ENCODE data around the gene GRHL3. TPM values are rescaled to one million over a fixed set of nuclear protein-coding genes. Genes with fewer than 3 reads are reported as not detected.

The GRHL3 gene
- total RNA-seq, 1 experiment from 2014 or later, result not detected

DNA sequence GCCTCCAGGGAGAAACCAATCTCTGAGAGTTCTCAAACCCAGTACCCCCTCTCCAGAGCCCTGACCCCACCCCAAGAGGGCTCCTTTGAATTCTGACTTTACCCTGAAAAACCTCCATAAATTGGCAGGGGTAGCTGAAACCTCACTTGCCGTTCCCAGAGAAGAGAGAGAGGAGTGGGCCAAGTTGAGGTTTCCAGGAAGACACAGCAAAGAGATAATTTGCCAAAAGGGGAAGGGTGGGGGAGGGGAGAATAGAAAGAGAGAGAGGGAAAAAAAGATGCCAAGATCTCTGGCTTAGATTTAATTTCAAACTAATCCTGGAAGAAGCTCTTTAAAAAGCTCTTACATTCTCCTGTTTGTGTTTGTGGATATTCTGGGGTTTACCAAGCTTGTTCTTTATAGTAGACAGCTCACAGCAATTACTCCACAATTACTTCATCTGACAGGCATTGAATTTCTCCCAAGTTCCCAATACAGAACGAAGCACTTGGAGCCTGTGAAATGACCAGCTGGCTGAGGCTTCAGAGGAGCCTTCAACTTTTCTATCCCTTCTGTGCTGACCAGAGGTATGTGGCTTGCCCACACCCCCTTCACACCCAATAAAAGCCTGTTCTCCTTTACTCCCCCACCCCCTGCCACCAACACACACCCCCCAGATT lies 1.1 kb upstream of the GRHL3 start:
- peak; percentile 37 for DNase-seq (ENCODE audit: low read depth)

DNA sequence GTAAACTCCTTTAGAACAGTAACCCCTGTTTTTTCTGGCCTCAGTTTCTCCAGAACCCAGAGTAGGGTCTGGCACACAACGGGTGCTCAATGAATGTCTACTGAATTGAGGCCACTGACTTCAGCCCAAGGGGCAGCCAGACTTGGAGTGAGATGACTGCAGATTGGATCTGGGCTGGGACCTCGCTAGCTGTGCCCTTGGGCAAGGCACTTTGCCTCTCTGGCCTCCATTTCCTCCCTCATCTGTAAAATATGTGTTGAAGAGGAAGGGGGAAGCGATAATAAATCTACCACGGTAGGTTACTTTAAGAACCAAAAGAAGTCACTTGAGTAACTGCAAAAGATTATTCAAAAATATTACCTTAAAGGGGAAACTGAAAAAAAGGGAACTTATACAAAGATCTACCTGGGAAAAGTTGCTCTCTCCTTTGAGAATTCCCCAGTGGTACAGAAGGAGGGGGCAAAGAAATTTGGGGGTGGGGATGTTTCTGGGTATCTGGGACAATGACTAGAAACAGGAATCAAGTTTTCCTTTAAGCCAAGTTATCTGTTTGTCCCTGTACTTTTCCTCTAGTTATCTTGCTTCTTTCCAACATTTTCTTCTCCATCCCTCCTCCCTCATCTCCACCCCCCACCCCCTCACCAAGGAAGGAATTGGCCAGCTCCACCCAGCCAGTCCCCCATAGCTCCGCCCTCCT lies 394 bp upstream of the GRHL3 start:
- DNase-seq (ENCODE audit: low read depth), result no peak

DNA sequence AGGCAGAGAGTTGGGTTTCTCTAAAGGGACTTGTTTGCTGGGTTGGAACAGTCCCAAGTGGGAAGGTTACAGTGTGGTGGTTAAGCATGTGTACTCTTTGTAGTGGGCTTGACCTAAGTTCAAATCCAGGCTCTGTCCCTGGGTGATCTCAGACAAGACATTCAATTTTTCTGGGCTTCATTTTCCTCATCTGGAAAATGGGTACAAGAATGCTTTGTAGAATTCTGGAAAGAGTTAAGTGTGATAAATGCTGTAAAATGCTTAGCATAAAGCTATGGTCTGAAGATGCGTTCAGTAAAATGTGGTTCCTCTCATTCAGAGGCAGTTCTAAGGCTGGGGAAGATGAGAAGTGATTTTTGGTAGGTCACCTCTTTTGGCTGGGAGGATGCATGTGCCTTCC lies 805 bp downstream of the GRHL3 start:
- DNase-seq (ENCODE audit: low read depth), result no peak

DNA sequence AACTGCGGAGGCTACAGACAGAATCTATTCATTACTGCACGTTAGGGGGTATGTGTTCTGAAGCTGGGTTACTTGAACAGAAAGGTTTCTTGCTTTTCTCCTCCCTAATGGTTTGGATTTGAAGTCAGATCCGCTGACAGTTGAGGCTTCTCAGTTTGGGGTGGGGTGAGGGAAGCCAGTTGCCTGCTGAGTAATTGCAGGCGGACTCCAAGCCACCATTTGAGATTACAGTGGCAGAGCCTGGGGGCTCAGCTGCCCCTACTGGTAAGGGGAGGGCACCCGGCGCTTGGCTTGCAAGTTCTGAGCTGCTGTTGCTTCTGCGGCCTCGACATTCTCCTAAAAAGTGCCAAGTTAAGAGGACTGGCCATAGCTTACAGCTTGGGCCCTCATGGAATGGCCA lies 2.0 kb downstream of the GRHL3 start:
- DNase-seq (ENCODE audit: low read depth), result no peak

GRCh38 chr1:24321697-24322469 lies 2.7 kb downstream of the GRHL3 start:
- peak; percentile 60 for DNase-seq (ENCODE audit: low read depth)

GRCh38 chr1:24322470-24323177 lies 3.5 kb downstream of the GRHL3 start:
- no peak for DNase-seq (ENCODE audit: low read depth)

DNA sequence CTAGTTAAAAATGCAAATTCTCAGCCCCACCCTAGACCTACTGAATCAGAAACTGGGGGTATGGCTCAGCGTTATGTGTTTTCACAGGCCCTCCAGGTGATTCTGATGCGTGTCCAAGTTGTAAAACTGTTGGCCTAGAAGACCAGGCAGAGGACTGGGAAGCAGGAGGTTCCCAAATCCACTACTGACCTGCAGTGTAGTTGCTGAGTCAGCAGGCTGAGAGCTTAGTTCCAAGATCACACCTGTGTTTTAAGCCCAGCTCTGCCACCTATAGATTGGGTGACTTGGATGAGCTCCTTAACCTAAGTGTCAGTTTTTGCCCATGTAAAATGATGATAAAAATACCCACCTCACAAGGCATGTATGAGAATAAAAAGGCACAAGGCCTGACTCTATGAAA lies 4.1 kb downstream of the GRHL3 start:
- no peak for DNase-seq (ENCODE audit: low read depth)

DNA sequence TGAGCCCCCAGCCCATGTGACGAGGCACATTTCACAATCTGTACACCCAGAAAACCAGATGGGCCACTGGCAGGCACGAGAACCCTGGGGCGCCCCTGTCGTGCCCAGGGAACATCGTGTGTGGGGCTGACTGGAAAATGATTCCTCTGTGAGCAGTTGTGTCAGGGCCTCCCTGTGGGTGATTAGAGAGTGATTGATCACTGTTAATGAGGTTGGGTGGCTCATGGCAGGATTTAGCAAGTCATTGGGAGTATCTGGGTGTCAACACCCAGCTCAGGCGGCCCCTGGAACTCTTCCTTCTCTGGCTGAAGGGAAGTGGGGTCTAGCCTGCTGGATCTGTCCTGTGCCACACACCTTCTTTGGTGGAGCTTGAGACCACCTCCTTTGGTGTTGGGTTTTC lies 5.7 kb downstream of the GRHL3 start:
- no peak for DNase-seq (ENCODE audit: low read depth)

- no peak for DNase-seq (ENCODE audit: low read depth)
Observed at GRCh38 chr1:24325587-24326449, 6.7 kb downstream of the GRHL3 start.

DNA sequence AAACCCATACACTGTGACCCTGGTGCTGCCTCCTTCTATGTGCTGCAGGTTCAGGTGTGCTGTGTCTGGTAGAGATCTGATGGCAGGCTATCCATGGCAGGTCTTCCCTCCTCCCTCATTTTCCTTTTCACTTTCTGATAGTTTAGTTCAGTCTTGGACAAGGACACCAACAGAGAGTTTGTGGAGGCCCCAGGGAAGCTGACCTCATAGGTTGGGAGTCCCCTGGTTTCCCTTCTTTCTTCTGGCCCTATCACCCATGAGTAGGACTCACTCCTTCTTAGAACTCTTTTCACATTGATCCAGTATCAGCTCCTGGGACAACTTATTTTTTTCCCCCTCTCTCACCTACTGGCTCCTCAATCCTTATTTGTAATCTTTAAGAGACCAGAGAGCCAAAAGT lies 8.3 kb downstream of the GRHL3 start:
- DNase-seq (ENCODE audit: low read depth), result no peak

DNA sequence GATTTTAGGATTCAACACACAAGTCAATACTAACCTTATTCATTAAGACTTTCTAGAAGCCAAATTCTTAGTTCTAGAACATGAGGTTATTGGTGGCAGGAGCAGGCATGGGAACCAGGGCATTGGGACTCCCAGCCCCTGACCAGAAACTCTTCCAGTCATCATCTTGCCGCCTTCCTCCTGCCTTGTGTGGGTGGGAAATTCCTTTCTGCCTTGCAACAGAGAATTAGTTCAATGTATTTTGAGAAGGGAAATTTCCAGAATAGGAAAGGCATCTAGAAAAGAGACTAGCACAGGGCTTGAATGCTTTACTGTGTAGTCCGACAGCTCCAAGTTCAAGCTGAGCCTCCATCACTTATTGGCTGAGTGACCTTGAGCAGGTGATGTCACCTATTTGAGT lies 8.7 kb downstream of the GRHL3 start:
- DNase-seq (ENCODE audit: low read depth), result no peak

- no peak for DNase-seq (ENCODE audit: low read depth)
Observed at GRCh38 chr1:24329331-24329730, 10.2 kb downstream of the GRHL3 start.

DNA sequence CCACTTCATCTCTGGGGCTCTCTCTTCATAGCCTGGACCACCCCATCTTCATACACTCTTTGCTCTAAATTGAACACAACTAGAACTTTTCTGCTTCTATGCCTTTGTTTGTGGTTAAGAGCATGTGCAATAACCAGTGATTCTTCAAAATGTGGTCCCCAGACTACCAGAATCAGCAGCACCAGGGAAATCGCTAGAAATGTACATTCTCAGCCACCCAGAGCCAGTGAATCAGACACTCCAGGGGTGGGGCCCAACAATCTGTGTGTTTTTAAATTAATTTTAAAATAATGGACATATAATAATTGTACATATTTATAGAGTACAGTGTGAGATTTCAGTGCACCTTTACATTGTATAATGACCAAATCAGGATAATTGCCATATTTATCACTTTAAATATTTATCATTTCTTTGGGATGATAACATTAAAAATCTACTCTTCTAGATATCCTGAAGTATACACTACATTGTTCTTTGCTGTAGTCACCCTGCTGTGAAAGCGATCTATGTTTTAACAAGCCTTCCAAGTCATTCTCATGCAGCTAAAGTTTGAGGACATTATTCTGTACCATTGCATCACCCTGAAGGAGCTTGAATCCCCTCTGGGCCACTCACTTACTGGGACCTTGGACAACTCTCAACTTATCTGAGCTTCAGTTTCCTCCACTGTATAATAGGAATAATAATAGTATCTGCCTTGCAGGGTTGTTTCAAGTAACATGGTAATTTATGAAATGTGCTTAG lies 10.8 kb downstream of the GRHL3 start:
- no peak for DNase-seq (ENCODE audit: low read depth)

GRCh38 chr1:24331961-24332673 lies 13.0 kb downstream of the GRHL3 start:
- no peak for DNase-seq (ENCODE audit: low read depth)

GRCh38 chr1:24336075-24336474 lies 16.9 kb downstream of the GRHL3 start:
- no peak for DNase-seq (ENCODE audit: low read depth)

DNA sequence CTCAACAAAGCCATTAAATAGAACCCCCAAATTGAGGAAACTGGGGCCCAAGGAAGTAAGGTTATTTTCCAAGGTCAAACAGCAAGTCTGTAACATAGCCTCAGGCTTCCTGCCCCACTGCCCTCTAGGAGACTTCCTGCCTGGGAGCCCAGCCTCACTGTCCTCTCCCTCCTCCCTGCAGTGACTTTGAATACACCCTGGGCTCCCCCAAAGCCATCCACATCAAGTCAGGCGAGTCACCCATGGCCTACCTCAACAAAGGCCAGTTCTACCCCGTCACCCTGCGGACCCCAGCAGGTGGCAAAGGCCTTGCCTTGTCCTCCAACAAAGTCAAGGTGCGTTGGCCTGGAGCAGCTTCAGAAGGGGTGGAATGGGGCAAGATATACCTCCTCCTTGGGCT lies 18.3 kb downstream of the GRHL3 start:
- no peak for DNase-seq (ENCODE audit: low read depth)

DNA sequence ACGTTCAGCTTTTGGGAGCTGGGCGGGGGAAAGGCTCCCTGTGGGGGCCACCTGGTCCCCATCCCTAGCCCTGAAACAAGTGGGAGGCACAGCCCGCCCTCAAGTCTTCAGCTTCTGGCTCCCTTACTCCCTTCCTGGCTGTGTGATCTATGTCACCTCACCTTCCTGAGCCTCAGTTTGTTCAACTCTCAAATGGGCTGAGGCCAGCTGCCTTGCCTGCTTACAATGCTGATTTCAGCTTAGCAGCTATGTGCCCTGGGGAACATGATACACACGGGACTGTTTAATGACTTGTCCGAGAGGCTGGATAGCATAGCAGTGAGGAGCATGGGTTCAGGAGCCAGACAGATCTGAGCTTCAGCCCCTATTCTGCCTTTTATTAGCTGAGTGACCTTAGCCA lies 19.3 kb downstream of the GRHL3 start:
- no peak for DNase-seq (ENCODE audit: low read depth)

GRCh38 chr1:24339996-24340395 lies 20.8 kb downstream of the GRHL3 start:
- DNase-seq (ENCODE audit: low read depth), result no peak

- DNase-seq (ENCODE audit: low read depth), result no peak
Observed at GRCh38 chr1:24340770-24341169, 21.6 kb downstream of the GRHL3 start.

- DNase-seq (ENCODE audit: low read depth), result no peak
Observed at GRCh38 chr1:24341260-24341659, 22.1 kb downstream of the GRHL3 start.

All from LHCN-M2 (cell line).